DMS53 treated with DMSO at 0.1 percent for 48 hours (cell line): ENCODE results near the gene HOXA3.

ENCODE experiments used
- DNase-seq: peaks from one replicate; lab custom pipeline; 2025; ENCODE audit not compliant: unreplicated experiment; lab: John Stamatoyannopoulos, UW

Gene HOXA3

GRCh38 chr7:27106181-27106900, 46.0 kb downstream of the HOXA3 start:
- peak; percentile 56 for DNase-seq

DNA sequence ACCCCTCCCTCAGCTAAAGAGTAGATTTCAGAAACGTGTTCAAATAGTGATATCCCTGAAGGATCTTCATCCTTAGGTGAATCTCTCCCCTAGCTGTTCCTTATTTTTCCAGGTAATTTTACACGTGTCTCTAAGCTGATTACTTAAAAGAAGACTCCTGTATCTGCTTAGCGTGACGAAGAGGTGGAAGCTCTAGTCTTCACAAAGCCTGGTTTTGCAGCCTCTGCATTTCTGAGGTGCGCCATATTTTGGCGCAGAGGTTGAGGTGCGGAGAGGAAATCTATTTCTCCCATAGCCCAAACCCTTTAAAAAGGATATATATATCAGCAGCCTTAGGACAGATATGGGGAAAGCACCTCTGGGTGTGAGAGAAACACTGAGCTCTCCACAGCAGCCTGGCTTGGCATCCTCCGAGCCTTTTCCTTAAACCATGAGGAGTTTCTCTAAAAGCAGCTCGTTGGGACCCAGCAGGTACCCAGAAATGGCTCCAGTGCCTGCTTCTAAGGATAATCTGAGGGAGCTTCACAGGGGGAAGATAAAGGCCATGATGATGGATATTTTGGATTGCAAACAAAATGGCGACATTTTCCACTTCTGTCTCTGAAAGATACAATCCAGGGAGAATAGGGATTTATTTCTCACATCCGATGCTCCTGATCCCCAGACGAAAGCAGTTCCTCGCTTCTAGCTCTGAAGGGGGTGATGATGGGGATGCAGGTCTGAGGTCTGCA, 46.9 kb downstream of the HOXA3 start:
- no peak for DNase-seq

GRCh38 chr7:27104341-27105058, 47.9 kb downstream of the HOXA3 start:
- no peak for DNase-seq

DNA sequence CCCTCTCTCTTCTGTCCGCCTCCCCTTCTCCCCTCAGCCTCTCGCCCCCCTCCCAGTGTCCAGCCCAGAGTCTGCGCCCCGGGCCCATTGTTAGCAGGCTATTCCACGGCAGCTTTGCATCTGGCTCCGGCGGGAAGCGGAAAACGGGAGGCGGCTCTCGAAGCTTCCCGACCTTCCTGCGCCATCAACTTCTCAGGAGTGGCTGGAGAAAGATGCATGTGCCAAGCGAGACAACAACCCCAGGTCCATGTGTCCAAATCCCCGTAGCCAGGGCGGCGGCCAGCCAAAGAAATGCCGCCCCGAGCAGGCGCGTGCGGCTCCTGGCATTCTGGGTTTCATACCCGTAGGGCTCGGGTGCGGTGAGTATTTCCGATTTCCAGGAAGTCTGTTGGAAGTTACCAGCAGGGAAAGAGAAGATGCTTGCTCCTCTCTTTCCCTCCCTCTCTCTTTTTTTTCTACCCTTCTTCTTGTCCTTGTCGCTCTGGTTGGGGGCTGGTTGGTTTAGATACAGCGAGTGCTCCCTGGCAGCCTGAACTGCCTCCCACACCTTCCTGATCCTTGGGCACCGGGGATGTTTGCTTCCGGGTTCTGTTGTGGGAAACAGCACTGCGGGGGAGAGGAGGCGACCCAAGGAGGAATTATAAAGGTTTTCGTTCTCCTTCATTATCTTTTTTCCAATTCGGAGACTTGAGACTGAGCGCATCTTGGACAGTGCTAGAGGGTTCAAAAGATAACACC, 48.7 kb downstream of the HOXA3 start:
- no peak for DNase-seq

- no peak for DNase-seq
These were observed 49.6 kb downstream of the HOXA3 start, which contains the start of gene HOXA2 for GRCh38 chr7:27102581-27103442. Gene HOXA2 (minus strand): TSS chr7:27102683. CDS start chr7:27102500, 183 bp downstream.

DNA sequence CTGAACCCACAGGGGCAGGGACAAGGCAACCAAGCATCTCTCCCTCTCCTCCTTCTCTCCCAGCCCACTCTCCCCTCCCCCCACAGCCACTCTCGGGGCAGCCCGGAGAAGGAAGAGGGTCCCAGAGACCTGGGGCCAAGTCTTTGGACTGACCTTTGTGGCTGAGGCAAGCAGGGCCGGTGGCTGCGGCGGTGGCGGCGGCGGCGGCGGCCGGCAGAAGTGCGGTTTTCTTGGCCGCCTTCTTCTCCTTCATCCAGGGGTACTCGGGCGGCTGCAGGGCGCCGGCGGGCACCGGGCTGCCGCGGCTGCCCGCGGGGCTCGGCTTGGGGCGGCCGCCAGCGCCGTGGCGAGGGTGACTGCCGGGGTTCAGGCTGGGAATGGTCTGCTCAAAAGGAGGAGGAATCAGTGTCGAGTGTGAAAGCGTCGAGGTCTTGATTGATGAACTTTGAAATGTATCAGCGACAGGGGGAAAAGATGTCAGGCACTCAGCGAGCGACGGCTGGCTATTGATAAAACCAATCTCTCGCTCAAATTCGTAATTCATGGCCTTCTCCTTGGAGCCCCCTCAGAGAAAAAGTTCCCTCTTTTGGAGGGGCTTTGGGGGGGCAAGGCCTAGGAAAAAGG, 50.3 kb downstream of the HOXA3 start:
- DNase-seq: no peak

DNA sequence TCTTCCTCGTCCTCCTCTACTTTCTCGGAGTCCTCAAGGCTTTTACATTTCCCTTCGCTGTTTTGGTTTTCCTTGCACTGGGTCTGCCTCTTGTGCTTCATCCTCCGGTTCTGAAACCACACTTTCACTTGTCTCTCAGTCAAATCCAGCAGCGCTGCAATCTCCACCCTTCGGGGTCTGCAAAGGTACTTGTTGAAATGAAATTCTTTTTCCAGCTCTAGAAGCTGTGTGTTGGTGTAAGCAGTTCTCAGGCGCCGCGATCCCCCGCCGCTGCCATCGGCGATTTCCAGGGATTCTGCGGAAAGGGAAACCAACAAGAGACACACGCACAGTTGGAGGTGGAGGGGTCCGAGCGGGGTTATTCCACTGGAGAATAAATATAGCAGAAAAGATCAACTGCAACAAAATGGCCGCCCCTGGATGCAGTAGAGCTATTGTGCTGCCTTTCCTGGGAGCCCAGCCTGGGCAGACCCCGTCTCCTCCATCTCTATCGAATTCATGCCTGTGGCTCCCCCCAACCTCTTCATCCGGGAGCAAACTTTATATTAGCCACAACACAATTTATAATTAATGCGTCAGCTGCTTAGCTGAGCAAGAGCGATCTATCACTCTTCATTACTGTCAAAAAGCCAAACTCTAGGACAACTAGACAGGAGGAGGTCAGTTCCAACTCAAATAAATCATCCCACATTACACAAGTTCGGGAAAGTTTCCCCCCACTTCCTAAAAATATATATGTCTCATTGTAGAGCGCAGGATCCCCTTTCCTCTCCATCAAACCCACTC, 51.0 kb downstream of the HOXA3 start:
- no peak for DNase-seq

DNA sequence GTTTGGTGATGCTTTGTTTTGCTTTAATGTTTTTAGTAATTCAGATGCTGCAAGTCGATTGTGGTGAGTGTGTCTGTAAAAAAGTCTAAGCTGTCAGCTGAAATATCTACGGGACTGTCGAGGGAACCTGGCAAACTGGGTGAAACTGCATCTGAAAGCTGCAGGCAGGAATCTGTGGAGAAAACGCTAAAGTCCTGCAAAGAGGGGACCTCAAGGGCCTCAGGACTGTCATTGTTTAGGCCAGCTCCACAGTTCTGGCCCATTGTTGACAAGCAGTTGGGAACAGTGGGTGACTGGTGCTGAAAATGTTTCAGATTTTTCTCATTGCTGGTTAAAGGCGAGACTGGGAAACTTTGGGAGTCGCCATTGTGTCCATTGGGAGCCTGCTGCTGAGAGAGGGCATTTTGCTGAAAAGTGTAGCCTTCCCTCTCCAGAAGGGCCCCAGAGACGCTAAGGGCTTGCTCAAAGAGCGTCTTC, 51.7 kb downstream of the HOXA3 start:
- DNase-seq: no peak

DNA sequence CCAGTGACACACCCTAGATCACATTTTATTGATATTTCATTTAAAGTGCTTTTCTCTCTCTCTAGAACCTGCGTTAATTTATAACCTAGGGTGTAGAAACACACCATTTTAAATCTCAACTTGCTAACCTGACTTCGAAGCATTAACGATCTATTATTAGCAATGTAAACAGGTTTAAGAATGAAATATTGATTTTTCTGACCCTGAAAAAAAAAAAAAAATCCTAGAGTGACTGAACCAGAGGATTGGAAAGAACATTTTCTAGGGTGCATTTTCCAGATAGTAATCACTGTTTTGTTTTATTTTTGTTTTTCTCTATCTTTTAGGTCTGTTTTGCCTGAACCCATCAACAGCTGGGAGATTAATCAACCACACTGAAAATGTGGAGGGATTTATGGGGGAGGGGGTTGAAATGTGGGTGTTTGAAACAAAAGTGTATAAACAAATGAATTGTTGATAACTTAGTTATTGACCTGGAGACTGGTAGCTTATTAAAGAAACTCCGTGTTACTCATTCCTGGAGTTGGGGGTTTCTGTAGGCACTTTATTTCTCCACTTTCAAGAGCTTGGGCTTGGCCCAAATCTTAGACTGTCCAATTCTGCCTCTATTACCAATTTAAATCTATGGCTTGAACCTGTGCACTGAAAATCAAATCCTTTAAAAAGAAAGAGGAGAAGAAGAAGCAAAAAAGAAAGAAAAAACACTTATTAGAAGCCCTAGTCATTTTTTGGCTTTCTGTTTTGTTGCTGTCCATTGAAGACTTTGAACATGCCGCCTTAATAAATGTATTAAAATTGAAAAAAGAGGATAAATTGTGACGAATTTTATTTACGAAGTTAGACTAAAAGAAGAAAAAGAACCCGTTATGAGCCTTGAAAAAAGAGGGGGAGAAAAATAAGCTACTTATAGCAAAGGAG, 52.7 kb downstream of the HOXA3 start:
- no peak for DNase-seq

DNA sequence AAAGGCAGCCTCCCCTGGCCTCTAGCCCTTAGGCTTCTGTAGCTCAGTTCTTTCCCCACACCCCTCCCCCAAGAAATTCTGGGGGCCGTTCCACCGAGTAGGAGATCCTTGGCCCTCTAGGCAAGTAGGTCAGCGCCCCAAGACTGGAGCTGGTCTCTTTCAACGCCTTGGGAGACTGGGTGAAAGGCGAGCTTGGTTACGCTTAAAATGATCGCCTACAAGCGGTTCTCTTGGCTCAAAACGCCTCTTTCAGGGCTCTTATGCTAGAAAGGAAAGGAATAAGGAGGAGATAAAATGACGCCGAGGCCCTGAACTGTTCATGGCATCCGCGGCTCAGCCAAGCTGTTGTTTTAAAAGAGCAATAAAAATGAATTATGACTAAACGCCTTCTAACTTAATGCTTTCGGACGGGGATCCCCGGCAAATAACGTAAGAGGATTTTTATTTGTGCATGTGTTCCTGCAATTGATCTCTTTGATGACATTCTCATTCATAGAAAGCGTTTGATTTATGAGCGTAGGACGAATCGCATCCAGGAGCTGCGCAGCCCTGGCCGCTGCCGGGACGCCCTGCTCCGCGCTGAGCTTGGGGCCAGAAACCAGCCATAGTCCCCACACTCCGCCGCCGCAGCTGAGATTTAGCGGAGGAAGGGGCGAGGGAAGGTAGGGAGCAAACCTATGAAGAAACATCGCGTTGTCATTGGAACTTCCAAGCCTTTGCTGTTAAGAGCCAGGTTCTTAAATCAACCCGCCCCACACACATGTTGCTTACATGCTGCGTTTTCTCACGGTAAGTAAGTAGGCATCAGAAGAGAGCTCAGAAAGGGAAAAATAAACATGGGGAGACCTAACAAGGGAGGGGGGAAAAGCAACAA, 53.6 kb downstream of the HOXA3 start:
- DNase-seq: no peak

DNA sequence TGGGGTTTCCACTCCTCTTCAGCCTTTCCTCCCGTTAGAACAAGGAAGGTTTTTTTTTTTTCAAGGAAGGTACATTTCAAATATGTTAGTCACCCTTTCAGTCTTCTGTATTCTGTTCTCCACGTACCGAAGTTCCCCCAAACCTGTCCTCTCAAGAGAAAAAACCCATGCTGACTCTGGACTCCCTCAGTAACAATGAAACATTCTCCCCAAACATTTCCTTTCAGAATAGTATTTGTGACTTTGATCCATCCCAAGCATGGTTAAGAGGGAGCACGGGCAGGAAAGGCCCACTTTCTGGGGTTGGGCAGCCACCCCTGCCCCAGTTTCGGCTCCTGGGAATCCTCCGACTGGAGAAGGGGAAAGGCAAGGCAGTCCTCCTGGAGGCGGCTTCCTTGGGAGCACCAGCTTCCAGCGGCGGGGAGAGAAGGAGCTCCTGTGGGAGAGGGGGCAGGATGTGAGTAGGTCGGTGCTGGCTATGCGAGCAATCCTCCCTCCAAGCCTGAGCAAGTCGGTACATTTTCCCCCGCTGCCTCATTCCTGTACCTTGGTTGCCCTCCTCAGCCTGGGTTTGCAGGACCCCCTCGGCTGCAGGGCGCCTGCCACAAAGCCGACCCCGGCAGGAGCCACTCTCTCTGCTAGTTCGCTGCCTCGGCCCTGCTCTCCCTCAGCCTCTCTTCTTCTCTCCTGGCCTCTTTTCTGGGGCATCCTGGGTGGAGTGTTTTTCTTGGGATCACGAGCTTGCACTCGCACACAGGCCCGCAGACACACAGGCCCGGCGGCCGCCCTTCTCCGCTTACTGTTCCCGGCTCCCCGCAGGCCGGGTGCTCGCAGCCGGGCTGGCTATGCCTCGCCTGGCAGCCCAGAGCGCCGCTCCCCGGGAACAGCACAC, 54.5 kb downstream of the HOXA3 start:
- no peak for DNase-seq

DNA sequence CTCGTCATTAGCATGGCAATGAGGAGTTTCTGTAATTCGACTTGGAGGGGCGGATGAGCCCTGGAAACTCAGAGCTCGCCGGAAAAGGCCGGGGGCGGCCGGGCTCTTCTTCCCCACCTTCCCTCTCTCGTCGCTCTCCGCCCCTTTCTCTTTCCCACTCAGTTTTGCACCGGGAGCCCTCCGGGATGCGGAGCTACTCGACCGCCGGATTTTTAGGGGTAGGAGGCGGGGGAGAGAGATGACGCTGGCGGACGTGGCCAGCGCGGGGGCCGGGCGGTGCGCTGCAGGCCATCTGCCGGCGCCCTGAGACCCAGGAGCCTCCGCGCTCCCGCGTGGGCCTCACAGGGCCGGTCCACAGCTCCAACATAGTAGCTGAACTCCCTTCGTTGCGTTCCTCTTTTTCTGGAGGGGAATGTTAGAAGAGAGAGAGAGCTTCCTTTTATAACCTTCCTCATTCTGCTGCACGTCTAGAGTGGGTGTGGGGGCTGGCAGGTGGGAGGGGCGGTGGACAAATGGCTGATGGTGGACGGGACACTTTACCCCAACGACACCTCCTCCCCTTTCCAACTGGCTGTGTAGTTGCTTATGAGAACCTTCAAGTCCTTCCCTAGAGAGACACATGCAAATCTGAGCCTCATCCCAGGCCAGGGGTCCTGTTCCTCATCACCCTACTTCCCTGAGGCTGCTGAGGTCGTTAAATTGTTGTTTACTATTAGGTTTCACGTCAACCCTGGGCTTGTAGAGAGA, 55.4 kb downstream of the HOXA3 start:
- no peak for DNase-seq

DNA sequence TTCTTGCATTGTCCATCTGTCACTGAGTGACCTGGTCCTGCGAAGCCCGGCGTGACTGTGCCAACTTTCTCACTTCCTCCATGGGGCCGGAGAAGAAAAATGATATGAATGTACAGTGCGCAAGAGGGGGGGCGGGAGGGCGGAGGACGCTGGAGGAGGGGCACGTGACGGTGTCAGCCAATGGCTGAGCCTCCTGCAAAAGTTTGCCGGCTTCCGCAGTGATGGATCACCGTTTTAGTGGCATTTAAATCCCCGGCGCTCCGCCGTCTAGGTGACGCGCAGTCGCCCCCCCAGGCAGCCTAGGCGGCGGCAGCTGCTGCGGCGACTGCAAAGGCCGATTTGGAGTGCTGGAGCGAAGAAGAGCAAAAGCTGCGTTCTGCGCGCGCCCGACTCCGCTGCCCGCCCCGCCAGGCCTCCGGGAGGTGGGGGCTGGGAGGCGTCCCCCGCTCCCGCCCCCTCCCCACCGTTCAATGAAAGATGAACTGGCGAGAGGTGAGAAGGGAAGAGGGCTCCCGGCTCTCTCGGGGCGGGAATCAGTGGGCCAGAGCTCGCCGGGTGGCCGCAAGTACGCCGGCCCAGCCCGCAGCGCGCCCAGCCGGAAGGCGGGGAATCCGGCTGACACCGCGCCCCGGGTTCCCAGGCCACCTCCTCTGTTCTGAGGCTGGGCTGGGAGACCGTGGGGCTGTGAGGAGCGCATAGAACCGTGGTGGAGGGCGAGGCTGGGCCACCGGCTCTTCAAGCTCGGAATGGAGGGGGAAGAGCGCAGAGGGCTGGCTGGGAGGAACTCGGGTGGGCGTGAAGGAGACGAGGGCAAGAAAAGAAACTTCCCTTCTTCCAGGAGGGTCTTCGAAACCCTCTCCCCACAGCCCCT, 56.3 kb downstream of the HOXA3 start, which contains the start of gene HOXA1:
TSS of gene HOXA1 (minus strand) at position 104 of the 871 bp plus-strand sequence. CDS start at position 16, 88 bp downstream.
- peak; percentile 98 for DNase-seq
